Spleen (tissue), 7 donors: ENCODE measurements around the gene FN1.

Experiments
- CTCF ChIP-seq, 11 experiments: fragments of 200-600 bp in 7 of 11; fragments of 450-650 bp in 4 of 11; sonication (generic) in 4 of 11; IDR thresholded peaks in 8 of 11; conservative IDR thresholded peaks in 3 of 11; 1 replicate in 7 of 11; 2 replicates in 4 of 11; pipeline versions ENCODE4 v1.4.0 to v1.8.0; 2016 to 2021; ENCODE audit warnings: antibody characterized with exemption in 11 of 11, inconsistent platforms in 4 of 11, mild to moderate bottlenecking in 1 of 11
- POLR2A ChIP-seq, 3 donors: fragments of 450-650 bp; IDR thresholded peaks; one replicate each; pipeline ENCODE4 v1.5.1; 2017; ENCODE audit warnings: antibody characterized with exemption in 3 of 3, mild to moderate bottlenecking in 1 of 3
- POLR2AphosphoS5 ChIP-seq, 3 donors: sonication (generic); formaldehyde crosslinking; IDR thresholded peaks; one replicate each; pipeline ENCODE4 v1.5.1; 2017; ENCODE audit warnings: antibody characterized with exemption in 3 of 3
- donor health status: DM: no; HTN: no; CAD: no; lungs with moderate emphysema.
- donor health status: DM: no; HTN: no; CAD: no.
- donor health status: DM: no; HTN: no; CAD: no.

DNA sequence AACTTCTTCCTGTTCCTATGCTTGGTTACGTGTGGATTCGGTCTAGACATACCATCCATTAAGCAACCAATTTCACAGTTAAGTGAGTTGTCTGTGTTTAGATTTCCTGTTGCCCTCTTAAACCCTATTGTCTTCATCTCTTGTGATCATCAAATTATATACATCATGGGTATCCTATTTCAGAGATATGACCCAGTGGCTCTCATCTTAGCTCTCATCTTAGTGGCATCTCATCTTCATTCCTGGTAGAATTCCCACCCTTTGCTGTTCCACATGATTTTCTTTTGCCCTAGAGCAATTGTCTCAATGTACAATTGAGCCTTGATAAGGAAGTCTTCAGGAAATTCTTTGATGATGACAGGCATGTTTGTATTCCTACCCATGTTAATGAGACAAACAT is 29.4 kb upstream of the FN1 start:
- TF ChIP-seq POLR2A (IDR thresholded peaks at IDR 0.05) (no peak), POLR2AphosphoS5 (IDR thresholded peaks at IDR 0.05) (no peak), CTCF (IDR thresholded peaks at IDR 0.05 in 8 of 11, conservative IDR thresholded peaks at IDR 0.05 in 3 of 11) (no peak)
